Urinary bladder (tissue), 4 donors: ENCODE measurements around the gene ABHD14A. TPM values are rescaled to one million over a fixed set of nuclear protein-coding genes. Genes with fewer than 3 reads are reported as not detected.

Experiments used
- DNase-seq: peaks from one replicate; pipeline ENCODE4 v3.0.0-alpha.2; 2015; ENCODE audit errors: extremely low spot score
- H3K27ac ChIP-seq: one replicate; pipeline ENCODE4 v1.5.1; 2013; ENCODE audit warnings: low read depth, mild to moderate bottlenecking, moderate library complexity
- H3K36me3 ChIP-seq: one replicate; pipeline ENCODE4 v1.6.1; 2013; ENCODE audit warnings: mild to moderate bottlenecking, moderate library complexity; ENCODE audit not compliant: insufficient read depth
- H3K4me1 ChIP-seq: one replicate; pipeline ENCODE4 v1.6.1; 2013; ENCODE audit warnings: mild to moderate bottlenecking, moderate library complexity; ENCODE audit not compliant: insufficient read depth
- H3K4me3 ChIP-seq: one replicate; pipeline ENCODE4 v1.5.1; 2013; ENCODE audit warnings: low read depth, low read length
- WGBS: extraction: QIAGEN DNeasy Blood & Tissue Kit; methylation state at CpG from one replicate; pipeline ENCODE4 v1.1.7; 2013; 5-methylcytosine and 5-hydroxymethylcytosine counted together
- polyA plus RNA-seq: library from polyadenylated mRNA; stranded (reverse); fragments of 200-250 nt; gene quantifications from one replicate; pipeline ENCODE4 v1.2.3, GENCODE V29; 2013
- total RNA-seq: library from RNA; depleted of rRNA; stranded (reverse); fragments of >200 nt; gene quantifications from one replicate; pipeline ENCODE4 v1.2.3, GENCODE V29; 2014
- donor health status: healthy with polysubstance abuse.
- donor health status: healthy.

The ABHD14A gene
- total and polyA plus RNA-seq, 2 donors: 13.0 to 31.5 TPM

DNA sequence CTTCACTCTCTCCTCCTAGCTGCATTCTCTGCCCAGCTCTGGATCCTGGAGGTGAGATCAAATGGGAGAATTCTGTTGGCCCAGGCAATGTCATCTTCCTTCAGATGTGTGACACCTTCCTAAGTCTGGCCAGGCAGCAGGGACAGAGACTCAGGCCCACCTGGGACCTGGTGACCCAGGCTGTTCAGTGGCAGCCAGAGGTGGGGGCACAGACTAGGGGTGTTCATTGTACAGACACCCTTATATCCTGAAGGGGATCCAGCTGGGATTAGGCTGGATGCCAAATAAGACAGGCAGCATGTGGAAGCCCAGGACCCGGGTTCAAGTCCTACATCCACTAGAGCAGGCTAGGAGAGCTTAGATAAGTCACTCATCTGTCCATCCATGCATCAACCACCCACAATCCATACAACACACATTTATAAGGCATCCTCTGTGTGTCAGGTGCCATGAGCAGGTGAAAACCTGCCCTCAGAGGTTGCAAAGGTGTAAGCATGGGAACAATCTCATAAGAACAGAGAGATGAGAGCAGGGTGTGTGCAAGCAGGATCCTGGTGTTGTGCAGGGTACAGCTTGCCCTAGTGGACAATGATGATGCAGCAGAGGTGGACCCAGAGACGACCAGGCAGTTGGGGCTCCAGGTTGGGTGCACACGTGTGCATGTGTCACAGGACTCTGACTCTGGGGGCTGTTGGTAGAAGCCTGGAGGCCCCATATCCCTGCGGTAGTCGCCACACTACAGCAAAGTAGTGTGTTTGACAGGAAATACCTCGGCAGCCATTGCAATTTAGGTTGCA is 39.1 kb downstream of the ABHD14A start:
- WGBS: 89% methylated on average over 6 of the region's 6 CpGs
- no peak for DNase-seq
- H3K4me3 ChIP-seq: no peak overlapping the region
- H3K4me1 ChIP-seq: no peaks in the 10 kb centered on the region
- no peak overlapping the region for H3K27ac ChIP-seq
- H3K36me3 ChIP-seq: no peaks in the 10 kb centered on the region

DNA sequence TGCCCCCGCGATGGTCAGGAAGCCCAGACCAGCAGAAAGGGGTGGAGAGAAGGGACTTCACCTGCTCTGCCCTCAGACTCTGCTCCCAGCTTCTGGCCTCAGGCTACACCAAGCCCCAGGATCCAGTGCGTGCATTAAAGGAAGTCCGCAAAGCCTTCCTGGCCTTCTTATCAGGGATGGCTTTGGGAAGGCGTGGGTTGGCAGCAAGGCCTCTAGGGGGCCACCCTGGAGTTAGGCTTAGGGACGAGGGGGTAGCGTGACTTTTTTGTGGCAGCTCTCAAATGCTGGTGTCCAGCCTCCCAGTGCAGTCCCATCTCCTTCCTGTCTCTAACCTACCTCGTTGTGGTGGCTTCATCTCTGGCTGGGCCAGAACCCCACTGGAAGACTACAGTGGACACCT is 39.7 kb downstream of the ABHD14A start:
- Histone ChIP-seq H3K4me1 (no peaks in the 10 kb centered on the region), H3K4me3 (no peak overlapping the region), H3K27ac (no peak overlapping the region), H3K36me3 (no peaks in the 10 kb centered on the region)
- WGBS: 74% methylated on average over 8 of the region's 8 CpGs
- no peak for DNase-seq

- no peak for DNase-seq
- WGBS: 86% methylated on average over 13 of the region's 13 CpGs
- H3K27ac ChIP-seq: no peak overlapping the region
- no peaks in the 10 kb centered on the region for H3K36me3 ChIP-seq
- H3K4me3 ChIP-seq: no peak overlapping the region
- H3K4me1 ChIP-seq: no peaks in the 10 kb centered on the region
Measured at GRCh38 chr3:52015438-52016228, 40.8 kb downstream of the ABHD14A start.

DNA sequence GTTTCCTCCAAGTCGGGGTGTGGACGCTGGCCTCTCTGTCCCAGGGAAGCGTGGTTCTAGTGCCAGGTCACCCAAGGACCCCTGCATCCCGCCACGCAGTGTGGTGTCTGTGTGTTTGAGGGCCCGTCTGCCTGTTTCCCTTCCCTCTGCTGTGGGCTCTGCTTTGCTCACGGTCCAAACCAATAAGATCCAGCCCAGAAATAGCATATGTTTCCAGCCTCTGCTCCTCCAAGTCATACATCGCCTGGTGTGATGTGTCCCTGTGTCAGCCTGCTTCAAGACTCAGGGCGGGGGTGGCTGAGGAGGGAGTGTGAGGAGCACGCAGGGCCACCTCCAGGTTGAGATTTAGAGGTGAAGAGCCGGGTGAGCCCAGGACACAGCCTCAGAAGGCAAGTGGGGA is 42.7 kb downstream of the ABHD14A start:
- H3K27ac ChIP-seq: no peak overlapping the region
- no peaks in the 10 kb centered on the region for H3K4me1 ChIP-seq
- WGBS: 78% methylated on average over 11 of the region's 11 CpGs
- no peaks in the 10 kb centered on the region for H3K36me3 ChIP-seq
- H3K4me3 ChIP-seq: no peak overlapping the region
- no peak for DNase-seq

DNA sequence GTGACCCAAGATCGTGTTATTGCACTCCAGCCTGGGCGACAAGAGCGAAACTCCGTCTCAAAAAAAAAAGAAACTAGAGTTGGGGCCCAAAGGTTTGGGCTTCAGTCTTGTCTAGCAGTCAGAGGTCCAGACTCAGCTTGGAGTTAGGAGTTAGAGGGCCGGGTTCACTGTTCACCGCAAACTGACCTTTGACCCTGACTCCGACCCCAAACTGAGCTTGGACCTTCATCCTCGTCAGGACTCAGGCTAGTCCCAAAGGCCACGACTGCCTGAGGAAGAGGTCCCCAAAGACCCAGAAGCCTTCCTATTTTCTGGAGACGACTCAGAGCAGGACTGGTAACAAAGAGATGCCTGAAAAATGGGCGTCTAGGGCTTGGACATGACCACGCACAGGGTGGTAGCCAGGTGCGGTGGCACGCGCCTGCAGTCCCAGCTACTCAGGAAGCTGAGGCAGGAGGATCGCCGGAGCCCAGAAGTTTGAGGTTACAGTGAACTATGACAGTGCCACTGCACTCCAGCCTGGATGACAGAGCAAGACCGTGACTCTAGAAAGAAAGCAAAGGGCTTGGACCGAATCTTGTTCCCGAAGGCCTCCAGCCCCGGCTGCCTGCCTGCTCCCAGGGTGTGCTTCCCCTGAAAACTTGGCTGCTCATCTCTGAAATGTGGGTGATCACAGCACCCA is 43.6 kb downstream of the ABHD14A start:
- Histone ChIP-seq H3K4me3 (no peak overlapping the region), H3K4me1 (no peaks in the 10 kb centered on the region), H3K36me3 (no peaks in the 10 kb centered on the region), H3K27ac (no peak overlapping the region)
- no peak for DNase-seq
- WGBS: 94% methylated on average over 21 of the region's 21 CpGs

GRCh38 chr3:52019352-52020080 is 44.7 kb downstream of the ABHD14A start:
- no peak overlapping the region for H3K27ac ChIP-seq
- H3K4me3 ChIP-seq: no peak overlapping the region
- no peaks in the 10 kb centered on the region for H3K4me1 ChIP-seq
- no peaks in the 10 kb centered on the region for H3K36me3 ChIP-seq
- 64% methylated on average over 17 of the region's 17 CpGs for WGBS
- no peak for DNase-seq

DNA sequence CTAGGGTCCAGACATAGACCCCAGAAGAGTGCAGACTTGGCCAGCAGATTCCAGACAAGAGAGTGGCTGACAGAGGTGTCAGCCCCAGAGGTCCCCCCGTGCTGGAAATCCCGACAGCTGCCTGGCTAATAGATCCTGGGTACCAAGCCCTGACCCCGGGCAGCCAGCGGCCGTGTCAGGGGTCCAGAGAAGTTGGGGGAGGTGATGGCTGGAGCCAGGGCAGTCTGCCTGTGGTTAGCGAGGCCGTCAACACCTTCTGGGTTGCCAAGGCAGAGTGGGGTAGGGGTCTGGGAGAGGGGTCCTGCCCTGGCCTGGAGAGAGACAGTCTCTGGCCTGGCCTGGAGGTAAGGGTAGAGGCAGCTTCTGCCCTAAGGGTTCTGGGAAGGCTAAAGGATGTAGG is 45.9 kb downstream of the ABHD14A start:
- no peaks in the 10 kb centered on the region for H3K4me1 ChIP-seq
- no peak for DNase-seq
- no peaks in the 10 kb centered on the region for H3K36me3 ChIP-seq
- H3K27ac ChIP-seq: no peak overlapping the region
- H3K4me3 ChIP-seq: no peak overlapping the region
- 94% methylated on average over 7 of the region's 7 CpGs for WGBS

GRCh38 chr3:52021489-52022268 is 46.8 kb downstream of the ABHD14A start:
- Histone ChIP-seq H3K4me1 (no peaks in the 10 kb centered on the region), H3K36me3 (no peaks in the 10 kb centered on the region), H3K27ac (no peak overlapping the region), H3K4me3 (no peak overlapping the region)
- WGBS: 66% methylated on average over 10 of the region's 10 CpGs
- no peak for DNase-seq

DNA sequence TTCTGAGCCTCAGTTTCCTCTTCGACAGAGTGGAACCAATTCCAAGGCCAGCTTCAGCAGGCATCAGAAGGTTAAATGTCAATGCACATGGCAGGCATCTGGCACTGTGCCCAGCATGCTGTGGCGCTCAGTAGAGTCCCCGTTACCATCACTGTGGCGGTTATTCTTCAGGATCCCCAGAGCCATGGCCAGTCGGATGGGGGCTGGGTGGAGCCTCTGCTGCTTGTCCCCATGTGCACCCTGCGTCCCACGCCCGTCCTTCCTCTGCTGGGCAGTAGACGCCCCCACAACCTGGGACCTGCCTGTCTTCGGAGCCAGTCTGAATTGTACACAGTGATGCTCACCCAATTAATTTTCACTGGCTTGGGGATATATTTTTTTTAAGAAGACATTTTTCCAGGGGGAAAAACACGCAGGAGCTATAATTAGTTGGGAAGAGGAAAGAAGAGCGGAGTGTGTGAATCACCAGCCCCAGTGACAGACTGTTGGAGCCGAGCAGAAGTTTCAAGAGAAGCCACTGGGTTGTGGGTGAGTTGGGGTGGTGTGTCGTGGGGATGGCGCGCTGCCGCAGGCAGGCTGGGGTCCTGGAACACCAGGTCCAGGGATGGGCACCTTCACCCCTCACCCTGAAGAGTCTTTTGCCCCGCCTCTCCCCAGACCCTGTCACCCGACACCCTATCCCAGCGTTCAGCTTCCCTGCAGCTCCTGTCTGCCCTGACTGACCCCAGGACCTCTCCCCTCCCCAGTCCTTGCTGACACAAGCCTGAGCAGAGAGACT is 47.6 kb downstream of the ABHD14A start:
- no peaks in the 10 kb centered on the region for H3K36me3 ChIP-seq
- H3K27ac ChIP-seq: no peak overlapping the region
- H3K4me1 ChIP-seq: no peaks in the 10 kb centered on the region
- no peak for DNase-seq
- WGBS: 72% methylated on average over 20 of the region's 20 CpGs
- no peak overlapping the region for H3K4me3 ChIP-seq

DNA sequence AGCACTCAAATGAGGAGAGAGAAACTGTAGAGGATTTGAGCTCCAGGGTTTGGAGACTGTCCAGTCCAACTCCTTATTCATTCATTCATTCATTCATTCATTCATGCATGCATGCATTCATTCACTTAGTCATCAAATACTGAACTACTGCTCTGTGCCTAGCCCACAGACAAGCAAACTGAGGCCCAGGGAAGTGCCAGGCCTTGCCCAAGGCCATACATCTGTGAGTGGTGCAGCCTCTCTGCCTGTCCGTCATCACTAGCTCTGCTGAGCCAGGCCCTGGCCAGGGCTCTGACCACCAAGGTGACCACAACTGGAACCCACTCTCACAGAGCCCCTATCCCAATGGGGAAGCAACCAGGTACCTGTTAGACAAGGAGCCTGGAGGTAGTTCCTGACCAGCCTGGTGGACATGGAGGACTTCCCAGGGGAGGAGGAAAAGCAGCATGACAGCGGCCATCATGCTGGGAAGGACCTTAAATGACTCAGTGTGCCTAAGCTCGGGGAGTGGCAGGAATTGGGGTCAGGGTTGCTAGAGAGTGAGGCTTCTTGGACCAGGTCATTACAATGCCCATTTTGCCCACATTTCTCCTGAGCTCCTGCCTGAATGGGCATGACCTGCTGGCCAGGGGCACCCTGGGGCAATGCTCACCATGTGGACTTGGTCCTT is 48.4 kb downstream of the ABHD14A start:
- WGBS: 88% methylated on average over 3 of the region's 3 CpGs
- no peak overlapping the region for H3K4me3 ChIP-seq
- no peak overlapping the region for H3K27ac ChIP-seq

GRCh38 chr3:52023860-52024764 is 49.2 kb downstream of the ABHD14A start:
- no peak for DNase-seq
- H3K36me3 ChIP-seq: no peaks in the 10 kb centered on the region
- no peaks in the 10 kb centered on the region for H3K4me1 ChIP-seq
- no peak overlapping the region for H3K27ac ChIP-seq
- no peak overlapping the region for H3K4me3 ChIP-seq
- WGBS: 75% methylated on average over 8 of the region's 8 CpGs

More for the DNA sequence above, 48.4 kb downstream of the ABHD14A start:
- Histone ChIP-seq H3K36me3 (no peaks in the 10 kb centered on the region), H3K4me1 (no peaks in the 10 kb centered on the region)
- no peak for DNase-seq
